Natural killer cell (primary cell): ENCODE data around the gene ZNF579. TPM values are rescaled to one million over a fixed set of nuclear protein-coding genes. Genes with fewer than 3 reads are reported as not detected.
A peak's percentile ranks its signal among the peaks of the same experiment; 100 is the strongest.

Experiments
- ATAC-seq, 3 donors: fragments of 150-1000 bp in 2 of 3; fragments of 200-7000 bp in 1 of 3; cut with Tn5 transposase; 1 replicate in 1 of 3; 2 replicates in 2 of 3; pipeline ENCODE4 v1.10.0; 2021; ENCODE audit warnings: mild to moderate bottlenecking in 2 of 3, moderate library complexity in 2 of 3
- DNase-seq, 2 donors: peaks; one replicate each; pipeline versions ENCODE4 v3.0.0 to v3.0.0-alpha.2; 2013 to 2021; ENCODE audit warnings: mixed read lengths in 1 of 2
- H3K27ac ChIP-seq: one replicate; pipeline ENCODE4 v1.5.1; 2013; ENCODE audit warnings: mild to moderate bottlenecking, low read length
- H3K27me3 ChIP-seq: one replicate; pipeline ENCODE4 v1.6.1; 2013; ENCODE audit warnings: low read length; ENCODE audit not compliant: control insufficient read depth, insufficient read depth
- H3K36me3 ChIP-seq: one replicate; pipeline ENCODE4 v1.6.1; 2013; ENCODE audit warnings: low read length; ENCODE audit not compliant: control insufficient read depth, insufficient read depth
- H3K4me1 ChIP-seq: one replicate; pipeline ENCODE4 v1.6.1; 2013; ENCODE audit warnings: low read length; ENCODE audit not compliant: control insufficient read depth, insufficient read depth
- H3K4me3 ChIP-seq: one replicate; pipeline ENCODE4 v1.5.1; 2013; ENCODE audit warnings: low read length
- H3K9me3 ChIP-seq: one replicate; pipeline ENCODE4 v1.6.1; 2013; ENCODE audit warnings: low read length; ENCODE audit not compliant: control insufficient read depth, insufficient read depth
- H3K27ac Mint-ChIP-seq, 2 donors: one replicate each; pipeline ENCODE4 v1.8.0; 2022; ENCODE audit warnings: mild to moderate bottlenecking in 2 of 2, mixed read lengths in 2 of 2, moderate library complexity in 1 of 2
- H3K27me3 Mint-ChIP-seq, 2 donors: one replicate each; pipeline ENCODE4 v1.8.0; 2022; ENCODE audit warnings: low read depth in 2 of 2, mixed read lengths in 2 of 2
- H3K36me3 Mint-ChIP-seq: one replicate; pipeline ENCODE4 v1.8.0; 2022; ENCODE audit warnings: mixed read lengths
- H3K4me1 Mint-ChIP-seq, 2 donors: one replicate each; pipeline ENCODE4 v1.8.0; 2022; ENCODE audit warnings: mixed read lengths in 2 of 2
- H3K4me3 Mint-ChIP-seq: one replicate; pipeline ENCODE4 v1.8.0; 2022; ENCODE audit warnings: mild to moderate bottlenecking, moderate library complexity, mixed read lengths
- H3K9me3 Mint-ChIP-seq, 2 donors: one replicate each; pipeline ENCODE4 v1.8.0; 2022; ENCODE audit warnings: mixed read lengths in 2 of 2
- WGBS: methylation state at CpG from one replicate; pipeline ENCODE4 v1.1.7; 2013; ENCODE audit warnings: missing lambda C conversion rate; ENCODE audit not compliant: insufficient coverage; 5-methylcytosine and 5-hydroxymethylcytosine counted together
- intact Hi-C: fragments of 100-400 bp; cut with micrococcal nuclease; formaldehyde crosslinking; loops from one replicate; pipeline ENCODE4 v1.14.2; 2022
- total RNA-seq, 4 donors: library from RNA; stranded (reverse); fragments of 120-200 nt in 1 of 4; gene quantifications; one replicate each; pipeline versions ENCODE4 v1.2.3 to v1.2.4, GENCODE V29; 2013 to 2022
- TF ChIP-seq, protein P1 (sequence below): fragments of 200-600 bp; IDR thresholded peaks from one replicate; pipeline ENCODE4 v1.8.0; 2022; ENCODE audit warnings: antibody characterized with exemption

Gene ZNF579
- total RNA-seq, 3 donors from 2014 or later (not counting 1 experiment from before 2014, with no cell fraction given): 8.3 to 11.2 (median 9.5) TPM

DNA sequence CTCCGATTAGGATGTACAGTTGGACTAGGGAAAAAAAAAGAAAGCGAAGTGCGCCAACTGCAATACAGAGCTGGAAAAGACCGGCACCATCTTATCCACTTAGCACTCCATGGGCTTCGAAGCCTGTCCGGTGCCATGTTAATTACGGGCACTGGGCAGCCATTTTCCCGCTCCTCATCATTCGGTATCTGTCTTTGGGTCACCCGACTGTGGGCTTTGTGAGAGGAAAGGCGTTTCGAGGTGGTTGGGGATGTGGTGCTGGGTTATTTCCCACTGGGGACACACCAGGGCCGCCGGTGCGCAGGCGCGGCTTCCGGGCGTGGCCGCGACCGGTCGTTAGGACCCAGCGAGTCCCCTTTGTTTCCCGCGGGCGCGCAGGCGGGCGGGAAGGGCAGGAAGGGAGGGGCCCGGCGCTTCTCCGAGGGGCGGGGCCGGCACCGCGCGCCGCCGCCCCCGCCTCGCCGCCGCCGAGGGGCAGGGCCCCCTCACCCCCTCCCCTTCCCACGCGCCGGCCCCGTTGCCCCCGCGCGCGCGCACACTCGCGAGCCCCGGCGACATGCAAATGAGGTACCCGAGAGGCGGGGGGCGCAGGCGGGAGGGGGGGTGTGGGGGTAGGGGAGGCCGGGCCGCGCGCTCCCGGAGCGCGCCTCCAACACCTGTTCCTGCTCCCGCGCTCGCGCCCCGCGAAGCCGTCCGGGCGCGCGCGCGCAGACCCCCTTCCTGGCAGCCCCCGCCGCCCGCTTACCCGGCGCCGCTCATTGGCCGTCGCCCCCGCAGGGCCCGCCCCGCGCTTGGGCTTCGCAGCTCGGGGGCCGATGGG lies 19.4 kb upstream of the ZNF579 start, which contains the start of gene ZNF524:
Gene ZNF524 (plus strand): TSS at position 447 of the 820 bp plus-strand sequence. CDS start 1,825 bp downstream, outside the sequence.
- H3K27ac Mint-ChIP-seq: peak within 1 kb of the TSS; percentile 96 to 99
- intact Hi-C loops: loop anchor here (1.0 kb wide), 3 partner anchors 13 to 124 kb away; partner anchors contain the start of genes ZNF628 and ZNF784
- ATAC-seq (peak; percentile 59 to 74 (median 65)), DNase-seq (peak; percentile 80 to 93)
- H3K9me3 Mint-ChIP-seq: no peaks in the 10 kb centered on the region
- peaks cover 4% of the 10 kb centered on the region for H3K36me3 ChIP-seq
- H3K36me3 Mint-ChIP-seq: no peaks in the 10 kb centered on the region
- H3K4me3 ChIP-seq: peak within 1 kb of the TSS; percentile 94
- peak within 1 kb of the TSS; percentile 96 for H3K4me3 Mint-ChIP-seq
- peaks cover 29 to 44% of the 10 kb centered on the region in 2 donors for H3K4me1 Mint-ChIP-seq
- TF ChIP-seq, protein P1, sequence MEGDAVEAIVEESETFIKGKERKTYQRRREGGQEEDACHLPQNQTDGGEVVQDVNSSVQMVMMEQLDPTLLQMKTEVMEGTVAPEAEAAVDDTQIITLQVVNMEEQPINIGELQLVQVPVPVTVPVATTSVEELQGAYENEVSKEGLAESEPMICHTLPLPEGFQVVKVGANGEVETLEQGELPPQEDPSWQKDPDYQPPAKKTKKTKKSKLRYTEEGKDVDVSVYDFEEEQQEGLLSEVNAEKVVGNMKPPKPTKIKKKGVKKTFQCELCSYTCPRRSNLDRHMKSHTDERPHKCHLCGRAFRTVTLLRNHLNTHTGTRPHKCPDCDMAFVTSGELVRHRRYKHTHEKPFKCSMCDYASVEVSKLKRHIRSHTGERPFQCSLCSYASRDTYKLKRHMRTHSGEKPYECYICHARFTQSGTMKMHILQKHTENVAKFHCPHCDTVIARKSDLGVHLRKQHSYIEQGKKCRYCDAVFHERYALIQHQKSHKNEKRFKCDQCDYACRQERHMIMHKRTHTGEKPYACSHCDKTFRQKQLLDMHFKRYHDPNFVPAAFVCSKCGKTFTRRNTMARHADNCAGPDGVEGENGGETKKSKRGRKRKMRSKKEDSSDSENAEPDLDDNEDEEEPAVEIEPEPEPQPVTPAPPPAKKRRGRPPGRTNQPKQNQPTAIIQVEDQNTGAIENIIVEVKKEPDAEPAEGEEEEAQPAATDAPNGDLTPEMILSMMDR: no peak
- peak within 1 kb of the TSS; percentile 100 for H3K27ac ChIP-seq
- WGBS: under 1% methylated on average over 86 of the region's 97 CpGs
- H3K9me3 ChIP-seq: no peaks in the 10 kb centered on the region
- no peaks in the 10 kb centered on the region for H3K27me3 ChIP-seq
- peaks cover 29% of the 10 kb centered on the region for H3K4me1 ChIP-seq
- H3K27me3 Mint-ChIP-seq: no peaks in the 10 kb centered on the region

DNA sequence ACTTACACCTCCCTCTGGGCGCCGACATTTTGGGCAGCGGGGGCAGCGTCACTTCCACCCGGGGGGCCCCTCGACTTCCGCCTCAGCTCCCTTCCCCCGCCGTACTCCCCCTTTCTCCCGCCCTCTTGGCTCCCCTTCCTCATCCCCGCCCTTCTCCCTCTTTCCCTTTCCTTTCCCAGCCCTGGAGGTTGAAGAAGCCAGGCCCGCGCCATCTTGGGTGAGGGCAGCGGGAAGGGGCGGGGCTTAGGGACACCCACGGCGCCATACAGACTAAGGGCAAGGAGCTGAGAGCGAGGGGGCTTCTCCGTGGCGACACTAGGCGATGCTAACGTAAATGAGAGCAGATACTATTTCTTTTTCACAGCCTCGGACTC lies 18.8 kb upstream of the ZNF579 start, which contains the start of gene FIZ1:
Gene FIZ1 (minus strand): TSS at position 50 of the 374 bp plus-strand sequence. CDS start 1,652 bp downstream, outside the sequence.
- Mint-ChIP-seq H3K36me3 (no peaks in the 10 kb centered on the region), H3K4me3 (peak within 1 kb of the TSS; percentile 96), H3K9me3 (no peaks in the 10 kb centered on the region), H3K4me1 (peaks cover 23 to 38% of the 10 kb centered on the region in 2 donors), H3K27ac (peak within 1 kb of the TSS; percentile 96 to 99), H3K27me3 (no peaks in the 10 kb centered on the region)
- Histone ChIP-seq H3K4me3 (peak within 1 kb of the TSS; percentile 94), H3K36me3 (peaks cover 5% of the 10 kb centered on the region), H3K27ac (peak within 1 kb of the TSS; percentile 100), H3K27me3 (no peaks in the 10 kb centered on the region), H3K4me1 (peaks cover 24% of the 10 kb centered on the region), H3K9me3 (no peaks in the 10 kb centered on the region)
- ATAC-seq (peak; percentile 69 to 85 (median 73)), DNase-seq (peak; percentile 93 to 98)
- TF ChIP-seq, protein P1: no peak
- intact Hi-C loops: loop anchor here (1.0 kb wide), 3 partner anchors 12 to 123 kb away; partner anchors contain the start of genes ZNF628 and ZNF784
- under 1% methylated on average over 23 of the region's 23 CpGs for WGBS

DNA sequence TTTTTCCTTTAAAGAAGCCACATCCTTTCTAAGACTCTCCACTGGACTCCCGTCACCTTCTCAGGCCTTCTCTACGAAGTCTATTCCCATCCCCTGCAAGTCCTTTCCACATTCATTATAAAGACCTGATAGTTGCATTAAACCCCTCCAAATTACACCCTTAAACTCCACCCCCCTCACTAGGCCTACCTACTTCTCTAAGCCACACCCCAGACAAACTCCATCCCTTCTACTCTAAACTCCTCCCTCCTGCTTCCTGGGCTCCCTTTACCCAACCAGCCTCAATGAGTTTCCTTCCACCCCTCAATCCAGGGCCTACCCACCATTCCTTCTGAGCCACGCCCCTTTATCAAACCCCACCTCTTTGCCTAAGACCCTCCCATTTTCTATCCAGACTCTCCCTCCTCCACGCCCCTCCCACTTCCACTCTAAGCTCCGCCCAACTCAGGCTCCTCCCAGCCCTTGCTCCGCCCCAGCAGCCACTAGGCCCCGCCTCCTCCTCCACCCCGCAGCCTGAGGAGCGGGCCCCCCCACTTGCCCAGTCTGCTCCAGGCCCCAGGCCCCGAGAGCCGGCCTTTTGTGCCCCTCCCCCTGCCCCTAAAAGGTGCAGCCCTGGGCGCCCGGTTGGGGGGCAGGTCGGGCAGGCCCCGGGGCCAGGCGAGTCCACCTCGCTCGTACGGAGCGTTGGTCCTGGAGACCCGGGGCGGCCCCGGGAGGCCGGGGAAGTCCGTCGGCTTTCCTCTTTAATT lies 18.2 kb upstream of the ZNF579 start:
- intact Hi-C loops: loop anchor here (1.0 kb wide), 3 partner anchors 12 to 123 kb away; partner anchors contain the start of genes ZNF628 and ZNF784
- Mint-ChIP-seq H3K36me3 (no peaks in the 10 kb centered on the region), H3K27me3 (no peaks in the 10 kb centered on the region), H3K4me3 (peak overlapping the region; percentile 96), H3K4me1 (peaks cover 19 to 35% of the 10 kb centered on the region in 2 donors), H3K27ac (peak overlapping the region; percentile 96 to 99), H3K9me3 (no peaks in the 10 kb centered on the region)
- Histone ChIP-seq H3K4me1 (peaks cover 19% of the 10 kb centered on the region), H3K9me3 (no peaks in the 10 kb centered on the region), H3K27ac (peak overlapping the region; percentile 100), H3K36me3 (peaks cover 5% of the 10 kb centered on the region), H3K4me3 (peak overlapping the region; percentile 94), H3K27me3 (no peaks in the 10 kb centered on the region)
- 7% methylated on average over 26 of the region's 26 CpGs for WGBS
- DNase-seq (peak; percentile 95 to 96), ATAC-seq (peak; percentile 77 to 92 (median 80))
- TF ChIP-seq, protein P1: no peak
